HL-60 (cell line): ENCODE results near the gene CLDN16.

Source experiments
- CTCF ChIP-seq: IDR thresholded peaks from one replicate; pipeline ENCODE4 v1.5.1; 2011; ENCODE audit warnings: low read length, control low read depth, inconsistent platforms; ENCODE audit not compliant: insufficient read depth
- GABPA ChIP-seq: IDR thresholded peaks from 2 replicates; pipeline ENCODE4 v1.6.1; 2012; ENCODE audit warnings: low read depth
- POLR2AphosphoS5 ChIP-seq: IDR thresholded peaks from 2 replicates; pipeline ENCODE4 v1.6.1; 2012; ENCODE audit warnings: low read depth
- REST ChIP-seq: IDR thresholded peaks from 2 replicates; pipeline ENCODE4 v1.6.1; 2012; ENCODE audit warnings: low read depth; ENCODE audit not compliant: insufficient replicate concordance
- SPI1 ChIP-seq: IDR thresholded peaks from 2 replicates; pipeline ENCODE4 v1.6.1; 2012; ENCODE audit warnings: low read depth, mild to moderate bottlenecking, borderline replicate concordance

GRCh38 chr3:190448256-190448655 is 60.3 kb downstream of the CLDN16 start:
- no peak for TF ChIP-seq CTCF
- TF ChIP-seq POLR2AphosphoS5: no peak
- TF ChIP-seq GABPA: no peak
- TF ChIP-seq REST: no peak
- no peak for TF ChIP-seq SPI1
